Esophagus squamous epithelium (tissue), 4 donors: Measurements from ENCODE around the gene ADARB2.

Experiments
- POLR2A ChIP-seq, 4 donors: fragments of 450-650 bp; IDR thresholded peaks; one replicate each; pipeline ENCODE4 v1.6.1; 2017; ENCODE audit warnings: antibody characterized with exemption in 4 of 4, mild to moderate bottlenecking in 4 of 4, moderate library complexity in 3 of 4
- TF ChIP-seq, protein P1 (sequence below), 6 experiments: fragments of 450-650 bp in 4 of 6; fragments of 200-600 bp in 2 of 6; sonication (generic) in 2 of 6; IDR thresholded peaks; one replicate each; pipeline ENCODE4 v1.5.1; 2016 to 2019; ENCODE audit warnings: antibody characterized with exemption in 6 of 6, mild to moderate bottlenecking in 4 of 6, moderate library complexity in 4 of 6

DNA sequence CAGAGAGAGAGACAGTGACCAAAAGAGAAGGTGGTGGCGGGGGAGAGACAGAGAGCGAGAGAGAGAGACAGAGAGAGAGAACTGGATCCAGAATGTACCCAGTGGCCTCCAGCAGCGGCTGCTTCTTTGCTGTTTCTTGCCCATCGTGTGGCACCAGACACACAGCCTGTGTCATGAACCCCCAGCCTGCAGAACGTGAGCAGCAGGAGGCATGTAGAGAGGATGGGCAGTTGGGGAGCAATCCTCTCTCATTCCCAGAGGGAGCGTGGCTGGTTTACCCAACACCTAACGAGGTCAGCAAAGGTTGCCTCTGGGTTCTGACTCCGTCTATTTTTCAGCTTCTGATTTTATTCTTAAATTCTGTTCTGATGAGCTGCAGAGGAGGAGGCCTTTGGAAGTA is 168.1 kb downstream of the ADARB2 start:
- TF ChIP-seq, protein P1, sequence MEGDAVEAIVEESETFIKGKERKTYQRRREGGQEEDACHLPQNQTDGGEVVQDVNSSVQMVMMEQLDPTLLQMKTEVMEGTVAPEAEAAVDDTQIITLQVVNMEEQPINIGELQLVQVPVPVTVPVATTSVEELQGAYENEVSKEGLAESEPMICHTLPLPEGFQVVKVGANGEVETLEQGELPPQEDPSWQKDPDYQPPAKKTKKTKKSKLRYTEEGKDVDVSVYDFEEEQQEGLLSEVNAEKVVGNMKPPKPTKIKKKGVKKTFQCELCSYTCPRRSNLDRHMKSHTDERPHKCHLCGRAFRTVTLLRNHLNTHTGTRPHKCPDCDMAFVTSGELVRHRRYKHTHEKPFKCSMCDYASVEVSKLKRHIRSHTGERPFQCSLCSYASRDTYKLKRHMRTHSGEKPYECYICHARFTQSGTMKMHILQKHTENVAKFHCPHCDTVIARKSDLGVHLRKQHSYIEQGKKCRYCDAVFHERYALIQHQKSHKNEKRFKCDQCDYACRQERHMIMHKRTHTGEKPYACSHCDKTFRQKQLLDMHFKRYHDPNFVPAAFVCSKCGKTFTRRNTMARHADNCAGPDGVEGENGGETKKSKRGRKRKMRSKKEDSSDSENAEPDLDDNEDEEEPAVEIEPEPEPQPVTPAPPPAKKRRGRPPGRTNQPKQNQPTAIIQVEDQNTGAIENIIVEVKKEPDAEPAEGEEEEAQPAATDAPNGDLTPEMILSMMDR (IDR thresholded peaks at IDR 0.05), result no peak
- TF ChIP-seq POLR2A (IDR thresholded peaks at IDR 0.05), result no peak
